Cardiac fibroblast (primary cell): Measurements from ENCODE around the gene TCIRG1.

Experiments used
- DNase-seq, 2 donors: peaks; one replicate each; pipeline versions ENCODE4 v3.0.0 to v3.0.0-alpha.2; 2010; ENCODE audit warnings: low read depth in 2 of 2
- H3K4me3 ChIP-seq, 2 donors: replicated peaks in 1 of 2; 1 replicate in 1 of 2; 2 replicates in 1 of 2; pipeline ENCODE4 v1.5.1; 2011; ENCODE audit warnings: low read depth in 2 of 2, low read length in 2 of 2, mild to moderate bottlenecking in 2 of 2, moderate library complexity in 1 of 2
- CTCF ChIP-seq: IDR thresholded peaks from one replicate; pipeline ENCODE4 v1.5.1; 2011; ENCODE audit warnings: low read depth, mild to moderate bottlenecking, low read length, inconsistent platforms

TCIRG1 gene

DNA sequence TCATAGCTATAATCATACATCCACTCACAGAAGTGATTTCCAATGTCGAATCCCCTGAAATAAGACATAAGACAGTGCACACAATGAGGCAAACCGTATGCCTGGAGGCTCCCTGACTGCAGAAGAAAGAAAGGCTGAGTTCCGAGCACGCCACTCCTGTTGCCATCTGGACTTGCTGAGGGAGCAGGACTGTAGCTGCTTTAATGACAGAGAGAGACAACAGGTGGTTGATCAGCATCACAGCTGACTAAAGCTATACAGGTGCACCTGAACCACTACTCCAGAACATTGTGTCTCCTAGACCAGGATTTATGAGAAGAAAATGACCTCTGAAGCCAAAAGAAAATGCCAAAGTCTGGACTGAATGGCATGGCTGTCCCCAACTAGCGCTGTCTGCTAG lies 27.0 kb downstream of the TCIRG1 start:
- no peak for TF ChIP-seq CTCF
- H3K4me3 ChIP-seq, result no peak overlapping the region
- no peak for DNase-seq

GRCh38 chr11:68066742-68067141 lies 27.9 kb downstream of the TCIRG1 start:
- no peak for TF ChIP-seq CTCF
- H3K4me3 ChIP-seq, result no peak overlapping the region
- no peak for DNase-seq

DNA sequence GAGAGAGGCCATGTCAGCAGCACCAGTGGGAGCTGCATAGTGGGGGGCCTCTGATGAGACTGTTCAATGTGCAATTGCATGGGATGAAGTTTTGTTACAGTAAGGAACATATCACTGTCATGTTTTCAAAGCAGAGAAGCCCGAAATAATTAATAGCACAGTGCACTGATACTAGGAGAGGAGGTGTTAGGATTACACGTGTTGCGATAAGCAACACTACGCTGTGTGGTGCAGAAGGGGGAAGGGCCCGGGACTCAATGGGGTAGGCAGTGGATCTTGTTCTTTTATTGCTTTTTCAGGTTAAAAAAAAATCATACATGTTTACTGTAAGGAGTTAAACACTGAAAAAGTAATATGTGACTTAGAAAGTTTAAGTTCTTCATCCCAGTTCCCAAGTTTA lies 29.2 kb downstream of the TCIRG1 start:
- H3K4me3 ChIP-seq, result no peak overlapping the region
- TF ChIP-seq CTCF, result no peak
- no peak for DNase-seq

GRCh38 chr11:68071281-68072048 lies 32.6 kb downstream of the TCIRG1 start:
- TF ChIP-seq CTCF, result no peak
- no peak overlapping the region for H3K4me3 ChIP-seq
- no peak for DNase-seq

DNA sequence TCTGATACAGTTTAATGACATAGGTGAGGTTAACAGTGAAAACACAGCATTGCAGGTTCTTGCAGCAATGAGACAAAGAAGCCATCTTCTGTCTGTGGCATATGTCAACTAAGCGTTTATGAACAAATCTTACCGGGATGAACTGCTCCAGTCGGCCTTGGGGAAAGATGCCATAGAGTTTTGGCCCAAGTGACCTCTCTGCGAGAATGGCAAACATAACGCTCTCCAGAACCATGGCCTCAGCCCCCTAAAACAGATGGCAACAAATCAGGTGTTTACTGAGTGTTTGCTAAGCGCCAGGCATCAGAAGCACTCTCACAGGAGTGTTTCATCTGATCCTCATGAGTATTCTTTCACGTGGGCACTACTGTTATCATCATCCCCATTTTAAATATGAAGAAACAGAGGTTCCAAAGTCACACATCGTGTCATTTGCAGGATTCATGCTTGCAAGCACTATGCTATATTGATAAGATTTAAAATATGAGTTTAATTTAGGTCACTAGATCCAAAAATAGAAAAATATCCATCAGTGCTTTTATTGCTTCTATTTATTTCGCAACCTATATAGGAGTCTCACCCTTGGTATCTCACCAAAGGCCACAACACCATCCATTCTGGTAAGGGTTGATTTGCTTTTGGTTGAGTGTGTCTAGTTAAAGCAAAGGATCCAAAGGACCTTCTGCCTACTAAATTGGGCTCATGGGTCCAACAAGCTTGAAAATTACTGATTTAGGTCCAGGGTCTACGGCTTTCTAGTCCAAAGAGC lies 35.9 kb downstream of the TCIRG1 start:
- DNase-seq, result no peak
- TF ChIP-seq CTCF, result no peak
- H3K4me3 ChIP-seq, result no peak overlapping the region

DNA sequence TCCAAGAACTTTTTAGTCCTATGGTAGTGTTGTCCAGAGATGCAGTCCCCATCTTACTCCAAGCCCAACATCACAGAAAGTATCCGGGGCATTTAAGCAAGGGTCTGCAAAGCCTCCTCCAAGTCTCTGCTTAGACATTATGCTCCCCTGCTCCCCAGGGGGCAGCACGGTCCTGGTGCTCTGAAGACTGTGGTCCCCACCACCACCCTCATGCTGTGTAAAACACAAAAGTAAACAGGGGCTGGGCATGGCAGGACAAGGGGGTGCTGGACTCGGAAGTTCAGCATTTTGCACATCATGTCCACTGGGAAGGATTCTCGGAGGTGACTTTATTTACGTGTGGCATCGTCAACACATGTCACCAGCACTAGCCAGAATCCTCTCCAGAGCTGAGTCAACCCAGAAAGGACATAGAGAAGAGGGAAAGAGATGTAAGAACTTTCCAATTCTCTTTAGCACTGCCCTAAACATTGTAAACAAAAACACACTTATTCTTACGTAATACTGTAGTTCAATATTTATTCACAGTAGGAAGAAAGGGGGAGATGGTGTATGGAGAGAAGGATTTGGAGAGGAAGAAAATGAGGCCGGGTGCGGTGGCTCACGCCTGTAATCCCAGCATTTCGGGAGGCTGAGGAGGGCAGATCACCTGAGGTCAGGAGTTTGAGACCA lies 37.7 kb downstream of the TCIRG1 start:
- no peak overlapping the region for H3K4me3 ChIP-seq
- no peak for DNase-seq
- TF ChIP-seq CTCF, result no peak
